GM12874 (cell line): ENCODE results near the gene ABLIM1.

Source experiments
- TF ChIP-seq, protein P1 (sequence below): IDR thresholded peaks from 2 replicates; pipeline ENCODE4 v1.5.1; 2011; ENCODE audit warnings: low read depth, mild to moderate bottlenecking, control low read depth, low read length, moderate library complexity; ENCODE audit not compliant: insufficient read depth

ABLIM1 gene

GRCh38 chr10:114474989-114475388 is 183.1 kb downstream of the ABLIM1 start:
- TF ChIP-seq, protein P1, sequence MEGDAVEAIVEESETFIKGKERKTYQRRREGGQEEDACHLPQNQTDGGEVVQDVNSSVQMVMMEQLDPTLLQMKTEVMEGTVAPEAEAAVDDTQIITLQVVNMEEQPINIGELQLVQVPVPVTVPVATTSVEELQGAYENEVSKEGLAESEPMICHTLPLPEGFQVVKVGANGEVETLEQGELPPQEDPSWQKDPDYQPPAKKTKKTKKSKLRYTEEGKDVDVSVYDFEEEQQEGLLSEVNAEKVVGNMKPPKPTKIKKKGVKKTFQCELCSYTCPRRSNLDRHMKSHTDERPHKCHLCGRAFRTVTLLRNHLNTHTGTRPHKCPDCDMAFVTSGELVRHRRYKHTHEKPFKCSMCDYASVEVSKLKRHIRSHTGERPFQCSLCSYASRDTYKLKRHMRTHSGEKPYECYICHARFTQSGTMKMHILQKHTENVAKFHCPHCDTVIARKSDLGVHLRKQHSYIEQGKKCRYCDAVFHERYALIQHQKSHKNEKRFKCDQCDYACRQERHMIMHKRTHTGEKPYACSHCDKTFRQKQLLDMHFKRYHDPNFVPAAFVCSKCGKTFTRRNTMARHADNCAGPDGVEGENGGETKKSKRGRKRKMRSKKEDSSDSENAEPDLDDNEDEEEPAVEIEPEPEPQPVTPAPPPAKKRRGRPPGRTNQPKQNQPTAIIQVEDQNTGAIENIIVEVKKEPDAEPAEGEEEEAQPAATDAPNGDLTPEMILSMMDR = no peak

DNA sequence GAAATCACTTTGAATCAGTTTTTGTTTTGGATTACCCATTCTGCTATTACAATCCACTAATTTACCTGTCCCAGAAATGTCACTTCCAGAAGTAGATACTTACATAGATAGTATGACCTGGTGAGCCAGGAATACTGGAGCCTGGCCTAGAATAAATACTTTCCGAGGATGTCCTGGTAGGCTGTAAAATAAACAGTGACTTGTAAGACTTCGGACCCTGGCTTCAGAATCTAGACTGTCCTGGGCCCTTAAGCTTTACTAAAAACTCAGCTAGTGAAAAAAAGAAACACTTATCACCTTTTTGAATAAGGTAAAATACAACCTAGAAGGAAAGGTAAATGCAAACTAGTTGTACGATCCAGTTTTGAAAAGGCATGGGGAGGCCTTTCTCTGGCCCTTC is 184.3 kb downstream of the ABLIM1 start:
- TF ChIP-seq, protein P1 = no peak

GRCh38 chr10:114472877-114473253 is 185.2 kb downstream of the ABLIM1 start:
- TF ChIP-seq, protein P1 = no peak

DNA sequence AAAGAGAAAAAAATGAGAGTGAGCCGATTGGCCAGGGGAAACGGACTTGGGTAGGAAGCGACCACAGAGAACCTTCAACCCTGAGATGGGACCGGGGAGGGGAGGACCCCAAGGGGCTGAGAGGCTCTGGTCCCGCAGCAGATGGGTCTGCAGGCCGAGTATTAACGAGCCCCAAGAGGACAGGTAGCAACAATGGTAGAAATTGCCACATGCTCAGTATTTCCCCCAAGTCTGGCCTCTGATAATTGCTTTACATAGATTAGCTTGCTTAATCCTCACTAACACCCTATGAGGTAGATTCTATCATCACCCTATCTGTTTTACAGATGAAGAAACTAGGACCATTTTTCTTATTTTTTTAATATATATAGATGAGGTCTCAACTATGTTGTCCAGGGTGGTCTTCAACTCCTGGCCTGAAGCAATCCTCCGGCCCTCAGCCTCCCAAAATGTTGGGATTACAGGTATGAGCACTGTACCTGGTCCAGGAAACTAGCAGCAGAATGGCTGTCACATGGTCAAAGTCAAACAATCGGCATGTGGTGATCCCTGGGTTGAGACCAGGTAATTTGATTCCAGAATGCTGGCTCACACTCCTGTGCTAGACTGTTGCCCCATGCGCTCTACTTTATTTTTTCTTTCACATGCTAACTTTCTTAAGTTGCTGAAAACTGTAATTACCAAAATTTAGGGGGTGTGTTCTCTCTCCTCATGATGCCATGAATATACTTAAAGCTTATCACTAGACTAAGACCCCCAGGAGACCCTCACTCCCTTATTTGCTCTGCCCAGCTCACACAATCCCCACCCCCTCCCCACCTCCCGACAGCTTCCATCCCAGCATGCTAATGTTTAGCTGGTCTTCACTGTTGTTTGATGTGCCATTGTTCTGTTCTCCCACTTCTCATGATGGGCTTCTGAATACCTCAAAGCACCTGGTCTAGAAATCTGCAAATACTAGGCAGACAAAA is 185.9 kb downstream of the ABLIM1 start:
- TF ChIP-seq, protein P1 = no peak

DNA sequence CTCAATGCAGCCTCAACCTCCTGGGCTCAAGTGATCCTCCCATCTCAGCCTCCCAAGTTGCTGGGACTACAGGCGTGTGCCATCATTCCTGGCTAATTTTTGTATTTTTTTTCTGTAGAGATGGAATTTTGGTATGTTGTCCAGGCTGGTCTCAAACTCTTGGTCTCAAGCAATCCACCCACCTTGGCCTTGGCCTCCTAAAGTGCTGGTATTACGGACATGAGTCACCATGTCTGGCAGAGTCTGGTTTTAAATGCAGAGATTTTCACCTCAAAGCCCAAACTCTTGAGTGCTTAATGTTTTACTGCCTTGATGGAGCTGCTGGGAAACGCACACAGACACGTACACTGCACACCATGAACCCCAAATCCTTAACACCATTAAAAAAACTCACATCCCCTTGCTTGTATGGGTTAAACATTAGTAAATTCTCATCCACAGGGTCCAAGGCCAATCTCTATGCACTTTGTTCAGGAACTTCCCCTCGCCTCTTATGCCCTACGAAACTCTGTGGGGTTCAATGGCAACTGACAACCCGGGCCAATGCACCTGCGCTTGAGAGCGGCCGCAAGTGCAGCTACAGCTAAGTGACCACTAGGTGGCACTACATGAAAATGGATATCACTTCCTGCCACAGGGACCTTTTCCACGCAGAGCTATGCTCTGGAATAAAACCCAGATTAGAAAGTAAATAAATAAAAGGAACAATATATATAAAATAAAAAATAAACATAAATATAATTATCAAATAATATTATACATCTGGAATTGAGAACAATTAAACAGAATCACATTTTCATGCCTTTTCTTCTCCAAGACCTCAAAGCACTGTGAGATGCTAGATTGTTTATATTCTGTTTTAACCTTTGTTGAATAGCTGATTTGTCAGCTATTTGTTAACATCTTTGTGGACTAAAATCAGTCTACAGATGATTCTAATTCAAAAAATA is 186.8 kb downstream of the ABLIM1 start:
- TF ChIP-seq, protein P1 = peak; percentile 68; the same call in 1 of the 2 replicates

DNA sequence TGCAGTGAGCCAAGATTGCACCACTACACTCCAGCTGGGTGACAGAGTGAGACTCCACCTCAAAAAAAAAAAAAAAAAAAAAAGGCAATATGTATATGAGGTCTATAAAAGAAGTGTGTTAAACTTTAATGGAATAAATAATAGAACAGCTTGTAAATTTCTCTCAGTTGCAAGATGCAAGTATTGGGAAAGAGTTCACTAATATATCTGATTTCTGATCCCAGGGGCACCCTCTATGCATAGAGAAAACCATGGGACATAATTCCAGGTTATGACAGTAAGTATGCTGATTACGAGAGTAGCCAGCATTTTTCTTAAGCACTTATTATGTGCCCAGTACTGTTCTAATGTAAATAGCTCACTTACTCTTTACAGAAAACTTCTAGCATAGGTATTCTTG is 187.7 kb downstream of the ABLIM1 start:
- TF ChIP-seq, protein P1 = no peak

GRCh38 chr10:114458955-114459354 is 199.1 kb downstream of the ABLIM1 start:
- TF ChIP-seq, protein P1 = peak; percentile 47; the same call in 1 of the 2 replicates
